Measurements from ENCODE around the gene ITFG1.
"Not testable (repeated sequence)": the region's sequence is repeated elsewhere in the genome, so short reads cannot be mapped to it uniquely, and the experiment has no call there.

Gene ITFG1

DNA sequence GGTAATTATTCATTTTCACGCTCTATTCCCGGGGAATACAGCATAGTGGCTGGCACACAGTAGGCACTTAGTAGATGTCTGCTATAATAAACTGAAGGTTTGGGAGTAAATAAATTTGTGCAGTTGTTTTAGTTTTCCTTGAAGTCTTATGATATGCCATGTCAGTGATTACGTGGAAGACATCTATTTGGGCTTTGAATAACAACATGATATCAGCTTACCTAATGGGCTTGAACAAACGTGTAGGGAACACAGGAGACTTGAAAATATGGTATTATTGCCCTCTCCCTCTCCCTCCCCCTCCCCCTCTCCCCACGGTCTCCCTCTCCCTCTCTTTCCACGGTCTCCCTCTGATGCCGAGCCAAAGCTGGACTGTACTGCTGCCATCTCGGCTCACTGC, 280.8 kb downstream of the ITFG1 start:
- DNase-seq (ENCODE audit: low spot score) = no peak
- TF ChIP-seq, protein P1, sequence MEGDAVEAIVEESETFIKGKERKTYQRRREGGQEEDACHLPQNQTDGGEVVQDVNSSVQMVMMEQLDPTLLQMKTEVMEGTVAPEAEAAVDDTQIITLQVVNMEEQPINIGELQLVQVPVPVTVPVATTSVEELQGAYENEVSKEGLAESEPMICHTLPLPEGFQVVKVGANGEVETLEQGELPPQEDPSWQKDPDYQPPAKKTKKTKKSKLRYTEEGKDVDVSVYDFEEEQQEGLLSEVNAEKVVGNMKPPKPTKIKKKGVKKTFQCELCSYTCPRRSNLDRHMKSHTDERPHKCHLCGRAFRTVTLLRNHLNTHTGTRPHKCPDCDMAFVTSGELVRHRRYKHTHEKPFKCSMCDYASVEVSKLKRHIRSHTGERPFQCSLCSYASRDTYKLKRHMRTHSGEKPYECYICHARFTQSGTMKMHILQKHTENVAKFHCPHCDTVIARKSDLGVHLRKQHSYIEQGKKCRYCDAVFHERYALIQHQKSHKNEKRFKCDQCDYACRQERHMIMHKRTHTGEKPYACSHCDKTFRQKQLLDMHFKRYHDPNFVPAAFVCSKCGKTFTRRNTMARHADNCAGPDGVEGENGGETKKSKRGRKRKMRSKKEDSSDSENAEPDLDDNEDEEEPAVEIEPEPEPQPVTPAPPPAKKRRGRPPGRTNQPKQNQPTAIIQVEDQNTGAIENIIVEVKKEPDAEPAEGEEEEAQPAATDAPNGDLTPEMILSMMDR (IDR thresholded peaks at IDR 0.05) = no peak
- Histone ChIP-seq H3K4me3 (no peak overlapping the region), H3K27ac (no peak overlapping the region)

DNA sequence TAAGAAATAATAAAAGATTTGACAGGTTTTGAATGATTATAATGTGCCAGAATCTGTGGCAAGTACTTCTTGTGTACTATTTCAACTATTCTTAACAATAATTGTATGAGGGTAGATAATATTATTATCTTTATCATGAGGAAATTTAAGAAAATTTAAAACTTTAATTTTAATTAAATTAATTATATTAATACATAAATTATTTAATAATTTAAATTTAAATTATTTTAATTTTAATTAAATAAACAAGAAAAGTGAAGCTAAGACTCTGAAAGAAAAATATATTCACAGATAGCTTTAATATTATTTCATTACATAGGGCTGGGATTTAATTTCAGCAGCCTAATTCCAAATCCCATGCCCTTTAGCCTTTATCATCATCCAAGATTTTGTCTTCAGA, 285.7 kb downstream of the ITFG1 start:
- Histone ChIP-seq H3K27ac (no peak overlapping the region), H3K4me3 (no peak overlapping the region)
- TF ChIP-seq, protein P1 (IDR thresholded peaks at IDR 0.05) = no peak
- DNase-seq (ENCODE audit: low spot score) = no peak

DNA sequence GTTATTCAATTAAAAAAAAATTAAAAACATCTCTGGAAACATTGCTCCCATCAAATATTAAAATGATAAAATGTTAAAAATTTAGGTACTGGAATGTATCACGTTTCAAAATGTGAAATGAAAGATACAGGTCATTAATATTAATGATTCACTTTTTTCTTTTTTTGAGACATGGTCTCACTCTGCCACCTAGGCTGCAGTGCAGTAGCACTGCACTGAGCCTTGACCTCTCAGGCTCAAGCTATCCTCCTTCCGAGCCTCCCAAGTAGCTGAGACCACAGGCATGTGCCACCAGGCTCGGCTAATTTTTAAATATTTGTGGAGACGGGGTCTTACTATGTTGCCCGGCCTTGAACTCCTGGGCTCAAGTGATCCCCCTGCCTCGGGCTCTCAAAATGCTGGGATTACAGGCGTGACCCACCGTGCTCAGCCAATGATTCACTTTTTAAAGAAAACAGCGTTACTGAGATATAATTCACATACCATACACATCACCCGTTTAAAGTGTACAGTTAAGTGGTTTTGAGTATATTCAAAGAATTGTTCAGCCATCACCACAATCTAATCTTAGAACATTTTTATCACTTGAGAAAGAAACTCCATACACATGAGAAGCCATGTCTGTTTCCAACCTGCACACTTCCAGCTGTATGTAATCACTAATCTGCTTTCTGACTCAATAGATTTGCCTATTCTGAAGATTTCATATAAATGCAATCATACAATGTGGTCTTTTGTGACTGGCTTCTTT, 298.0 kb downstream of the ITFG1 start:
- Histone ChIP-seq H3K4me3 (no peak overlapping the region), H3K27ac (no peak overlapping the region)
- TF ChIP-seq, protein P1 (IDR thresholded peaks at IDR 0.05) = no peak
- no peak for DNase-seq (ENCODE audit: low spot score)

DNA sequence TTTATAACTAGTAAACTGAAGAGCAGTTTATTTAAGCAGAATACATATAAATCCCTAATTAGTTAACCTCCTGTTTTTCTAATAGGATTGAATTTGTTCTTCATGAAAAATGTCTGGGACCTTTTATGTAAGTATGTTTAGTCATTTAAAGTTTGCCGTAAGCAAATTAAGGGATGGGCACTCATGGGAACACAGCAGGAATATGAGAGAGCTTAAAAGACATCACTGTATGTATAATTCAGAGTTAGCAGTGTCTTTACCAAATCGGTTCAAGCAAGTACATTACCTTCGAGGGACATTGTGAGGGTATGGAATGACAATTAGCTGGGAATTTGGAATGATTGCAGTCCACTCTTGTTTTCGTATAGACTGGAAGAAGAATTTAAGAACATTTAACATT, 299.4 kb downstream of the ITFG1 start:
- Histone ChIP-seq H3K4me3 (no peak overlapping the region), H3K27ac (no peak overlapping the region)
- TF ChIP-seq, protein P1 (IDR thresholded peaks at IDR 0.05) = no peak
- DNase-seq (ENCODE audit: low spot score) = no peak

DNA sequence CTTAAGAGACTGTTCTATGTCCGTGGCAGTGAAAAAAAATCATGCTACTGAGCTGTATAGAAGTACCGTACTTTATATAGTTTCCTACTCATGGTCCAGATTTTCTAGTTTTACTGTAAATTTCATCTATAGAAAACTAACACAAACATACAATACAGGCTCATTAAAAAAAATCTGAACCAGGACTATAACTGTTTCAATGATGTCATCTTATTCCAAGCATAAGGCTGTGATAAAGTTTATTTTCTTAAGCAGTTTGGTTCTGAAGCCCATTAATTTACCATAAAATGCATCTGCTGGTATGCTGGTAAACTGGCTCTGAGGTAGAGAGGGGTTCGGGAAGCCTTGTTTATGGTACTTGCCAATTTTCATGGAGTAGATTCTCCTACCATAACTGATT, 300.4 kb downstream of the ITFG1 start:
- DNase-seq (ENCODE audit: low spot score) = no peak
- Histone ChIP-seq H3K4me3 (no peak overlapping the region), H3K27ac (no peak overlapping the region)
- TF ChIP-seq, protein P1 (IDR thresholded peaks at IDR 0.05) = no peak

DNA sequence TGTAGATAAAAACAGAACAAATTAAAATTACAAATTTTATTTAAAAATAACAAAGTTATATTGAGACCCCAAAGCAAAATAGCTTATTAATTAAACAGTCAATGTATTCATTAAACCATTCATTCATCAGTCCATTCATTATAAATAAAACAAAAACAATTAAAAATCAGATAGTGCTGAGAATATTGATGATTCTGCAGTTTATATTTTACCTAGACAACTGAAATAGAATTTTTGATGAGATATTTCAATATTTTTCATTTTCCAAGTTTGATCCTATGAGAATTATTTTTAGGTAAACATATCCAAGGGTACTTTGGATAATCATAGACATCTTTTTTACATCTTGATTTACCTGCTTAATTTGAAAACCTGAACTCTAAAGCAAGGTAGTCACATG, 301.9 kb downstream of the ITFG1 start:
- DNase-seq (ENCODE audit: low spot score) = no peak
- TF ChIP-seq, protein P1 (IDR thresholded peaks at IDR 0.05) = no peak
- no peak overlapping the region for H3K27ac ChIP-seq
- H3K4me3 ChIP-seq = no peak overlapping the region

DNA sequence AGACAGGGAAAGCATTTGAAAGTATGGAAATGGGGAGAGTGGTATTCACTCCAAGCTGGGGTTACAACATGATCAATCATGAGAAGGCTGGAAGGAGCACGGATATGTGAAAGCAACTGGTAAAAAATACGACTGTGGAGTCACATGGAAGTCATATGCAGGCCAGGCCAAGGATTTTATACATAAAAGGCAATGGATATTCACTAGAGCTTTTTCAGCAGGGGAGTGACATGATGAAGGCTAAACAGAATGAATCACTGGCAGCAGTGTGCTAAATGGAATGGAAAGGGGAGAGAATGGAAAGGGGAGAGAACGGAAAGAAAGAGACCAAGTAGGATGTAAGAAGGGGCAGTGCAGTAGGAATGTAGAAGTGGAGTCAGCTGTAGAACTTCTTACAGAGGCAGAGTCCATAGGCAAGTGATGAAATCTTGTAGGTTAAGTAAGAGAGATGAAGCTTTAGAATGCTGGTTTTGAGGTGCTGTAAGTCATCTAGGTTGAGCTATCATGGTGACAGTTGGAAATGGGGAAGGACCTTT, 304.1 kb downstream of the ITFG1 start:
- Histone ChIP-seq H3K4me3 (no peak overlapping the region), H3K27ac (no peak overlapping the region)
- TF ChIP-seq, protein P1 (IDR thresholded peaks at IDR 0.05) = no peak
- DNase-seq (ENCODE audit: low spot score) = no peak

DNA sequence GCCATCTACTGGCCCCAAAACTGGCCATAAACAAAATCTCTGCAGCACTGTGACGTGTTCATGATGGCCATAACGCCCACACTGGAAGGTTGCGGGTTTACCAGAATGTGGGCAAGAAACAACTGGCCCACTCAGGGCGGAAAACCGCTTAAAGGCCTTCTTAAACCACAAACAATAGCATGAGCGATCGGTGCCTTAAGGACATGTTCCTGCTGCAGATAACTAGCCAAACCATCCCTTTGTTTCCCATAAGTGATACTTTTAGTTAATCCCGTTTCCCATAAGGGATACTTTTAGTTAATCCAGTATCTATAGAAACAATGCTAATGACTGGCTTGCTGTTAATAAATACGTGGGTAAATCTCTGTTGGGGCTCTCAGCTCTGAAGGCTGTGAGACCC, 308.4 kb downstream of the ITFG1 start:
- not testable (repeated sequence) for H3K27ac ChIP-seq; H3K4me3 ChIP-seq; DNase-seq (ENCODE audit: low spot score)

All from coronary artery (tissue), 2 donors.